Measurements from ENCODE around the gene DARS2.

The DARS2 gene

DNA sequence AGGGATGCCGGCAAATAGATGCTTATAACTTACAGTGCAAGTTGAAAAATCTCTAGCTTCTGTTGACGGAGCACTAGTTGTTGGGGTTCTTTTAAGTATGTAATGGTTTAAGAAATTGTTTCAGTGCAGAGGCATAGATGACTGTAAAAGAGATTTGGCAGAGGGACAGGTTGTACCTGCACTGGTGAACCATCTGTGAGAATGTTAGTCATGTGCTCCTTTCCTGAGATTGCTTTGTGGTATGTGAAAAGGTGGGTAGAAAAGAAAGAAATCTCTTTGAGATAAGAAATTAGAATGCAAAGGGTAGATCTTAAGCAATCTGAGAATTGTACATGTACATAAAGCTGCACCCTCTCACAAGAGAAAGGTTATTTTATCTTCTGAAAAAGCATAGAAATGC, 63.2 kb downstream of the DARS2 start:
- DNase-seq, result no peak

DNA sequence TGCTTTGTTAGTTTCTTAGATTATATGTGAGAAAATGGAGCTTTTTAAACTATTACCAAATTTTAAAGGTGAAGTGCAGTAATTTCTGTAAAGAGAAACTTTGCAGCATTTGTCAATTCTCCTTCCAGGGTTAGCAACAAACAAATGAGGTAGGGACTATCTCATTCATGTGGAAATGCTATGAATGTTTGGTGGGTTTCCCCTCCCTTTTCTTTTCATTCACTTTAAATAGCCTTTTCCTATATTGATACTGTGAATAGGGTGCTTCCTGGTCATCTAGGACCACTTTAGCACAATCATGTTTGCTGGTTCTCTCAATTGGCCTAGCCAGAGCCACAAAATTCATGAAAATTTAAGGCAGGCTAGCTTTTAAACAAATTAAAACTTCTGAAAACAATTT, 64.3 kb downstream of the DARS2 start:
- DNase-seq, result no peak

DNA sequence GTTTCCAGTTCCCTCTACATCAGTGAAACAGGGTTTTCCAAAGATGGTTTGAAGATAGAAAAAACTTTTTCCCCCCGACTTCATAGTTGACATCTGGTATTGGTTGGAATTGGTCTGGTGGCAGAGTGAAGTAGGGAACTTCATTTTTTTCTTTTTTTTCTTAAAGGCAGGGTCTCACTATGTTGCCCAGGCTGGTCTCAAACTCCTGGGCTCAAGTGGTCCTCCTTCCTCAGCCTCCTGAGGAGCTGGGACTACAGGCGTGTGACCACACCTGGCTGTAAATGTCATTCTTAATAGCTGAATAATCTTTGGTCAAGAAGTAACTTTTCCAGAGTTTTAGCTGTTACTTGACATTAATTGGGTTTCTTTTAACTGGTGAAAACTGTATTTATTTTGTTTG, 65.4 kb downstream of the DARS2 start:
- no peak for DNase-seq

DNA sequence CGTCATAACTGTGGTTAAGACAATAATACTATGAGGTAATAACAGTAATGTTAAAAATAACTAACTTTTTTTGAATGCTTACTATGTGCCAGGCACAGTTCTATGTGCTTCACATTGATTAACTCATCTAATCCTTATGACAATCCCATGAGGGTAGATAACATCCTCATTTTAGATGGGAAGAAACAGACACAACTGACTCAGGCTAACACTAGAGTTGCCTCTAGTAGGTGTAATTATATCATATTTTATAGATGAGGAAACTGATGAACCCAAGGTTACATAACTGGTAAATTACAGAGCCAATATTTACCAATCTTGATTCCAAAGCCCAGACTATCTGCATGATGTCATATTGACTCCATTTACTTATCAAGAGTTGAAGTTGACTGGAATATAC, 69.1 kb downstream of the DARS2 start:
- DNase-seq, result no peak

DNA sequence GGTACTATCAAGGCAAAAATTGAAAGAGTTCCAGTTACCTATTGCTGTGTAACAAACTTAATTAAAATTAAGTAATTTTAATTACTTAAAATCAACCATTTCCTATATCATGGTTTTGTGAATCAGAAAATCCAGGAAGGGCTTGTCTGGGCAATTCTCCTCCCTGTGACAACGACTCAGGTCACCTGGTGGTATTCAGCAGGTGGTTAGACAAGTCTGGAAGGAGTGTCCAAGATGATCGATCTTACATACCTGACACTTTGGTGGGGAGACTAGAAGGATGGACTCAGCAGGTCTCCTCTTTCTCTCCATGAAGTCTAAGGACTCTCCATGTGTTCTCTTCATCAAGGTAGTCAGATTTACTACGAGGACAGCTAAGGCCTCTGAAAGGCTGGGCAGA, 69.7 kb downstream of the DARS2 start:
- no peak for DNase-seq

DNA sequence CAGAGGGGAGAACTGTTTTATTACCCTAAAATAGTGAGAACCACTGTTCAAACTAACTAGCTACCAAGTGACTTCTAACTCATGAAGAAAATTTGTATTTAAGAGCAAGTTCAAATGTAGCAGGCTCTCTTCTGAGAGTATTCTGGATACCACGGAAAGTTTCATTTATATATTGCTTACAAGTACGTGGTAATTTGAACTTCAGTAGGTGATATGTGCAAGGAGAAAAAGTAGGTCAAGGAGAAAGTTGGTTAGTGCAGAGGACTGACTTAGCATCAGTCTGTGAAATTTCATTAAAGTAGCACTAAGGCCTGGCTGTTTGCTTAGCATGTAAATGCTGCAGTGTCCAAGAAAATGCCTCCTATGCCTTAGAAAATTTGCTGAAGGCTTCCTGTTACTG, 76.0 kb downstream of the DARS2 start:
- DNase-seq, result no peak

DNA sequence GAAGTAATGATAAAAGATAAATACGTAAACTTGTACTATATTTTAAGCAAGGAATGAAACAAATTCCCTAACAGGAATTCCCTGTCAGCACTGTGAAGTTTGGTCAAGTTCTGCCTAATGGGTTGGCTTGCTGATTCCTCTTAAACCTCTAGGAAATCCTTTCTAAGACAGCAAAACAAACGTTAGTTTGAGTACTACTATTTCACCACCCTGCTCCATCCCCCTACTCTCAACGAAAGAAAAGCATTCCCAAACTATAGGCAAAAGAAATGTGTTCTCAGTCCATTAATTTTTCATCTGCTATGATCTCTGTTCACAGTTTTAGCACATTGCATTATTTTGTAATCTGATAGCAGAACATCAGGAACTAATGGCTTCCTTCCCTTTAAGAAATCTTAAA, 76.5 kb downstream of the DARS2 start:
- DNase-seq, result no peak

DNA sequence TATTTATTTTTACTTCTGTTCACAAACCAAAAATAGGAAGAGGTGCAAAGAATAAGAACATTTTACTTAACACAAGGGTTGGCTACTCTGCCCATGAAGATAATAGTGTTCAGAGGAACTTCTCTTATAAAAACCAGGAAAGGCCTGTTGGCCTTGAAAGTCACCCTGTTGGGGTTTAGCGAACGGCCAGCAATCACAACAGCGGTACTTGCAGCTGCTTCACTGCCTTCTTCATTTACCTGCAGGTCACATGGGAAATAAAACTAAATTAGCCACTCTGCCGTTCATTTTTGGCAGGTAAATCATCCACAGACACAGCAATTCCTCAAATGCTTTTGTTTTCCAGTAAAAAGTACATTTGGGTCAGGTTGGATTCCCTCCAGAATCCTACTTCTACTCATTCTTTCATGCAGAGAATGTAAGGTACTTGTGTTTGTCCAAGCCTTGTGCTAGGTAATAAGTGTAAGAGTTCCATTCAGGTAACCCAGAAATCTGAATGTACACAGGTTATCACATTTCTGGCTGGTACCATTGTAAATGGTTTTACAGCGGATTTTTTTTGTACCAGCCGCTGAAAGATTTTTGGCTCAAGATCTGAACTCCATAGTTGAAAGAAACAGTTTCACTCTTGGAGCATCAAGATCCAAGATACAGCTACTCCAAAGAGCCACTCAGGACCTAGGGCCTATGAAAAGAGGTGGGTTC, 79.5 kb downstream of the DARS2 start:
- no peak for DNase-seq

Measured in fibroblast of skin of abdomen (primary cell).